ENCODE results near the gene CENPN. TPM values are rescaled to one million over a fixed set of nuclear protein-coding genes. Genes with fewer than 3 reads are reported as not detected.

Gene CENPN
- total RNA-seq, 3 donors from 2014 or later, result 3.9 to 9.7 (median 8.2) TPM

- H3K9me3 ChIP-seq, result no peaks in the 10 kb centered on the region
- no peaks in the 10 kb centered on the region for H3K36me3 ChIP-seq
- intact Hi-C loops (cut with DNase I; ENCODE audit: low total_unique reads), result no loop called here
- TF ChIP-seq POLR2A (IDR thresholded peaks at IDR 0.05) (no peak), CTCF (IDR thresholded peaks at IDR 0.05) (no peak), POLR2AphosphoS5 (IDR thresholded peaks at IDR 0.05) (no peak)
- H3K27me3 ChIP-seq, result no peaks in the 10 kb centered on the region
- H3K4me3 ChIP-seq, result no peak overlapping the region
- H3K27ac ChIP-seq, result no peak overlapping the region
- DNase-seq (ENCODE audit: low spot score in 2 of 2), result no peak
- no peaks in the 10 kb centered on the region for H3K4me1 ChIP-seq
These were observed 59.7 kb downstream of the CENPN start for GRCh38 chr16:81066681-81067080.

GRCh38 chr16:81067166-81067565 is 60.2 kb downstream of the CENPN start:
- no peaks in the 10 kb centered on the region for H3K36me3 ChIP-seq
- no peak overlapping the region for H3K27ac ChIP-seq
- no peak for DNase-seq (ENCODE audit: low spot score in 2 of 2)
- TF ChIP-seq CTCF (IDR thresholded peaks at IDR 0.05) (no peak), POLR2A (IDR thresholded peaks at IDR 0.05) (no peak), POLR2AphosphoS5 (IDR thresholded peaks at IDR 0.05) (no peak)
- intact Hi-C loops (cut with DNase I; ENCODE audit: low total_unique reads), result no loop called here
- H3K27me3 ChIP-seq, result no peaks in the 10 kb centered on the region
- H3K4me1 ChIP-seq, result no peaks in the 10 kb centered on the region
- no peaks in the 10 kb centered on the region for H3K9me3 ChIP-seq
- no peak overlapping the region for H3K4me3 ChIP-seq

- intact Hi-C loops (cut with DNase I; ENCODE audit: low total_unique reads), result no loop called here
- H3K36me3 ChIP-seq, result no peaks in the 10 kb centered on the region
- H3K27ac ChIP-seq, result no peak overlapping the region
- no peak for DNase-seq (ENCODE audit: low spot score in 2 of 2)
- H3K27me3 ChIP-seq, result no peaks in the 10 kb centered on the region
- H3K9me3 ChIP-seq, result no peaks in the 10 kb centered on the region
- no peak for TF ChIP-seq POLR2AphosphoS5 (IDR thresholded peaks at IDR 0.05)
- TF ChIP-seq CTCF (IDR thresholded peaks at IDR 0.05), result no peak
- no peak for TF ChIP-seq POLR2A (IDR thresholded peaks at IDR 0.05)
- H3K4me1 ChIP-seq, result no peaks in the 10 kb centered on the region
- H3K4me3 ChIP-seq, result no peak overlapping the region
These were observed 62.0 kb downstream of the CENPN start for GRCh38 chr16:81069063-81069462.

- H3K4me1 ChIP-seq, result no peaks in the 10 kb centered on the region
- no peaks in the 10 kb centered on the region for H3K36me3 ChIP-seq
- intact Hi-C loops (cut with DNase I; ENCODE audit: low total_unique reads), result no loop called here
- no peak overlapping the region for H3K27ac ChIP-seq
- H3K4me3 ChIP-seq, result no peak overlapping the region
- H3K9me3 ChIP-seq, result no peaks in the 10 kb centered on the region
- no peak for DNase-seq (ENCODE audit: low spot score in 2 of 2)
- TF ChIP-seq POLR2A (IDR thresholded peaks at IDR 0.05), result no peak
- no peaks in the 10 kb centered on the region for H3K27me3 ChIP-seq
These were observed 64.0 kb downstream of the CENPN start for GRCh38 chr16:81070979-81071378.

GRCh38 chr16:81071805-81072204 is 64.8 kb downstream of the CENPN start:
- Histone ChIP-seq H3K4me3 (no peak overlapping the region), H3K27ac (no peak overlapping the region), H3K9me3 (no peaks in the 10 kb centered on the region), H3K36me3 (no peaks in the 10 kb centered on the region), H3K4me1 (no peaks in the 10 kb centered on the region), H3K27me3 (no peaks in the 10 kb centered on the region)
- TF ChIP-seq CTCF (IDR thresholded peaks at IDR 0.05) (no peak), POLR2AphosphoS5 (IDR thresholded peaks at IDR 0.05) (no peak), POLR2A (IDR thresholded peaks at IDR 0.05) (no peak)
- no peak for DNase-seq (ENCODE audit: low spot score in 2 of 2)
- intact Hi-C loops (cut with DNase I; ENCODE audit: low total_unique reads), result no loop called here

Measured in breast epithelium (tissue), 4 donors.